Suprapubic skin (tissue), 4 donors: Measurements from ENCODE around the gene MORC4.

Source experiments
- EP300 ChIP-seq: sonication (generic); formaldehyde crosslinking; IDR thresholded peaks from one replicate; pipeline ENCODE4 v1.6.1; 2017; ENCODE audit warnings: antibody characterized with exemption
- POLR2AphosphoS5 ChIP-seq, 3 donors: sonication (generic); formaldehyde crosslinking; IDR thresholded peaks; one replicate each; pipeline ENCODE4 v1.6.1; 2017; ENCODE audit warnings: antibody characterized with exemption in 3 of 3
- TF ChIP-seq, protein P1 (sequence below), 2 donors: fragments of 200-600 bp in 1 of 2; fragments of 450-650 bp in 1 of 2; sonication (generic) in 1 of 2; IDR thresholded peaks; one replicate each; pipeline ENCODE4 v1.5.1; 2016 to 2019; ENCODE audit warnings: antibody characterized with exemption in 2 of 2, mild to moderate bottlenecking in 1 of 2, moderate library complexity in 1 of 2

DNA sequence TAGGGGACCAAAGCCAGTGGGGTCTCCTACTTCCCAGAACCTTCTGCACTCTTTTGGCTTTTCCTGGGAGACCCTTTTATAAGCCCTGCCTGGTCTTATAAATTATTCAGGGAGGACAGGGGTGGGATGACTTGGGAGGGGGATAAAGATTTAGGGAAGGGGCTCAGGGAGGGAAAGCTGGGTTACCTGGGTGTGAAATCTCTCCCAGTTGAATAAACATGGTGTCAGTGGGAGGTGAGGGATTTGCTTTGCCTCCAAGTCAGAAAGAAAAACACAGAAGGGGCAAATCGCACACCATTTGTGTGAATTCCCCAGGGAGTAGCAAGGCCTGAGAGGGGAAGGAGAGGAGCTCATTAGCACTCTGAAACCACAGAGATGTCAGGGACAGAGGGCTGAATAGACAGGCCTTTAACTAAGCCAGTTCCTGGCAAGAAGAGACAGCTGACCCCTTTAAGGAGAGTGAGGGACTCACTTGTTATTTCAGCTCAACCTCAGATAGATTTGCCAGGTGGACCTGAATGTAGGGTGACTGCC lies 96.7 kb downstream of the MORC4 start, which contains the start of gene RIPPLY1:
- TF ChIP-seq, protein P1, sequence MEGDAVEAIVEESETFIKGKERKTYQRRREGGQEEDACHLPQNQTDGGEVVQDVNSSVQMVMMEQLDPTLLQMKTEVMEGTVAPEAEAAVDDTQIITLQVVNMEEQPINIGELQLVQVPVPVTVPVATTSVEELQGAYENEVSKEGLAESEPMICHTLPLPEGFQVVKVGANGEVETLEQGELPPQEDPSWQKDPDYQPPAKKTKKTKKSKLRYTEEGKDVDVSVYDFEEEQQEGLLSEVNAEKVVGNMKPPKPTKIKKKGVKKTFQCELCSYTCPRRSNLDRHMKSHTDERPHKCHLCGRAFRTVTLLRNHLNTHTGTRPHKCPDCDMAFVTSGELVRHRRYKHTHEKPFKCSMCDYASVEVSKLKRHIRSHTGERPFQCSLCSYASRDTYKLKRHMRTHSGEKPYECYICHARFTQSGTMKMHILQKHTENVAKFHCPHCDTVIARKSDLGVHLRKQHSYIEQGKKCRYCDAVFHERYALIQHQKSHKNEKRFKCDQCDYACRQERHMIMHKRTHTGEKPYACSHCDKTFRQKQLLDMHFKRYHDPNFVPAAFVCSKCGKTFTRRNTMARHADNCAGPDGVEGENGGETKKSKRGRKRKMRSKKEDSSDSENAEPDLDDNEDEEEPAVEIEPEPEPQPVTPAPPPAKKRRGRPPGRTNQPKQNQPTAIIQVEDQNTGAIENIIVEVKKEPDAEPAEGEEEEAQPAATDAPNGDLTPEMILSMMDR (IDR thresholded peaks at IDR 0.05) = no peak
- TF ChIP-seq EP300 (no peak), POLR2AphosphoS5 (IDR thresholded peaks at IDR 0.05) (no peak)
